ENCODE results near the gene ATP11A.

GRCh38 chr13:112664501-112665203 lies 25.2 kb upstream of the ATP11A start:
- TF ChIP-seq EZH2 (IDR thresholded peaks at IDR 0.05; ENCODE audit: low read length, unreplicated experiment) (no peak), CTCF (conservative IDR thresholded peaks at IDR 0.05; ENCODE audit: low read depth, low read length) (no peak), EZH2phosphoT487 (IDR thresholded peaks at IDR 0.05; ENCODE audit: borderline replicate concordance, low read length) (no peak)
